KMS-11 (cell line): ENCODE results near the gene DMRT2.

Experiments used
- H2AFZ ChIP-seq: fragments of 200-600 bp; sonication (generic); 2 replicates; pipeline ENCODE4 v1.6.1; 2016; ENCODE audit warnings: antibody characterized with exemption, mixed run types, low read depth
- H3K27ac ChIP-seq: fragments of 200-600 bp; sonication (generic); 2 replicates; pipeline ENCODE4 v1.6.1; 2016; ENCODE audit warnings: mild to moderate bottlenecking, mixed run types
- H3K27me3 ChIP-seq: fragments of 200-600 bp; sonication (generic); 2 replicates; pipeline ENCODE4 v1.6.1; 2017; ENCODE audit warnings: mild to moderate bottlenecking, low read depth, mixed run types, moderate library complexity; ENCODE audit not compliant: insufficient read depth
- H3K36me3 ChIP-seq: fragments of 200-600 bp; sonication (generic); 2 replicates; pipeline ENCODE4 v1.6.1; 2017; ENCODE audit warnings: mild to moderate bottlenecking, mixed run types; ENCODE audit not compliant: insufficient read depth
- H3K4me1 ChIP-seq: fragments of 200-600 bp; sonication (generic); 2 replicates; pipeline ENCODE4 v1.6.1; 2016; ENCODE audit warnings: mild to moderate bottlenecking, low read depth, mixed run types; ENCODE audit not compliant: poor library complexity, severe bottlenecking
- H3K4me2 ChIP-seq: fragments of 200-600 bp; sonication (generic); 2 replicates; pipeline ENCODE4 v1.7.0; 2016; ENCODE audit warnings: mild to moderate bottlenecking, mixed run types
- H3K4me3 ChIP-seq: fragments of 200-600 bp; sonication (generic); IDR thresholded peaks from 2 replicates; pipeline ENCODE4 v1.6.1; 2017; ENCODE audit warnings: low read depth, low read length, mixed read lengths; ENCODE audit not compliant: insufficient read depth
- H3K79me2 ChIP-seq: fragments of 200-600 bp; sonication (generic); 2 replicates; pipeline ENCODE4 v1.6.1; 2016; ENCODE audit warnings: low read depth, mixed run types; ENCODE audit not compliant: insufficient read depth
- H3K9ac ChIP-seq: fragments of 200-600 bp; sonication (generic); 2 replicates; pipeline ENCODE4 v1.6.1; 2016; ENCODE audit warnings: mild to moderate bottlenecking, mixed run types
- H4K20me1 ChIP-seq: fragments of 200-600 bp; sonication (generic); 2 replicates; pipeline ENCODE4 v1.6.1; 2016; ENCODE audit warnings: mild to moderate bottlenecking, mixed run types; ENCODE audit not compliant: insufficient read depth
- TF ChIP-seq, protein P1 (sequence below): fragments of 200-600 bp; sonication (generic); conservative IDR thresholded peaks from 2 replicates; pipeline ENCODE4 v1.6.1; 2017; ENCODE audit warnings: low read depth, mild to moderate bottlenecking, antibody characterized with exemption, low read length, moderate library complexity, mixed read lengths

Gene DMRT2

DNA sequence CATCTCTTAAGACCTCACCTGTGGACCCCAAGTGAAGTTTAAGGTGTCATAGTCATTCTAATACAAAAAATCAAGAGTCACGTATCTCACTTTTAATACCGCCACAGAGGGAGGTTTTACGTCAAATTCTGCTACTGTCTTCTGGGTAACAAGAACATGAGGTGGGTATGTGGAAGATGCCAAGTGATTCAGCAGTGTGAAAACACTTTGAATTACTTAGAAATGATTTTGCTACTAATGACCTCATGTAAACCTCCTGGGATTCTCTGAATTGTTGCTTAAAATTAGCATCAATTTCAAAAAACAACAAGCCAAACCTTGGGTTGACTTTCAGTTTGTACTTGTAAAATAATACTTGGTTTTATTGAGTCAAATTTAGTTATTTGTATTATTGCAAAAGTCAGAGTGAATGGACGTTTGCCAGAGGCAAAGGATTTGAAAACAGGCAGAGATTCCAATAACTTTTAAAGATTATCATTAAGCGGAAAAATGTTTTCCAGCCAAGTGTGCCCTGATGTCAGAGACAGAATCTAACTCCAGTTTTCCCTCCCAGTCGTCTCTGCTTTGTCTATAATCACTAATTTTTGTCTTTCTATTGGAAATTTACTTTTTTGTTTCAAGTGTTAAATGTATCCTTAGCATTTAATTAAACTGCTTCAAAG, 8.8 kb downstream of the DMRT2 start:
- Histone ChIP-seq H3K79me2 (no peaks in the 10 kb centered on the region), H3K4me2 (no peak overlapping the region), H4K20me1 (no peaks in the 10 kb centered on the region), H3K36me3 (no peaks in the 10 kb centered on the region), H3K27me3 (no peaks in the 10 kb centered on the region), H3K4me3 (no peak overlapping the region), H2AFZ (no peak overlapping the region), H3K9ac (no peak overlapping the region), H3K27ac (no peak overlapping the region), H3K4me1 (no peaks in the 10 kb centered on the region)
- TF ChIP-seq, protein P1, sequence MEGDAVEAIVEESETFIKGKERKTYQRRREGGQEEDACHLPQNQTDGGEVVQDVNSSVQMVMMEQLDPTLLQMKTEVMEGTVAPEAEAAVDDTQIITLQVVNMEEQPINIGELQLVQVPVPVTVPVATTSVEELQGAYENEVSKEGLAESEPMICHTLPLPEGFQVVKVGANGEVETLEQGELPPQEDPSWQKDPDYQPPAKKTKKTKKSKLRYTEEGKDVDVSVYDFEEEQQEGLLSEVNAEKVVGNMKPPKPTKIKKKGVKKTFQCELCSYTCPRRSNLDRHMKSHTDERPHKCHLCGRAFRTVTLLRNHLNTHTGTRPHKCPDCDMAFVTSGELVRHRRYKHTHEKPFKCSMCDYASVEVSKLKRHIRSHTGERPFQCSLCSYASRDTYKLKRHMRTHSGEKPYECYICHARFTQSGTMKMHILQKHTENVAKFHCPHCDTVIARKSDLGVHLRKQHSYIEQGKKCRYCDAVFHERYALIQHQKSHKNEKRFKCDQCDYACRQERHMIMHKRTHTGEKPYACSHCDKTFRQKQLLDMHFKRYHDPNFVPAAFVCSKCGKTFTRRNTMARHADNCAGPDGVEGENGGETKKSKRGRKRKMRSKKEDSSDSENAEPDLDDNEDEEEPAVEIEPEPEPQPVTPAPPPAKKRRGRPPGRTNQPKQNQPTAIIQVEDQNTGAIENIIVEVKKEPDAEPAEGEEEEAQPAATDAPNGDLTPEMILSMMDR = no peak

DNA sequence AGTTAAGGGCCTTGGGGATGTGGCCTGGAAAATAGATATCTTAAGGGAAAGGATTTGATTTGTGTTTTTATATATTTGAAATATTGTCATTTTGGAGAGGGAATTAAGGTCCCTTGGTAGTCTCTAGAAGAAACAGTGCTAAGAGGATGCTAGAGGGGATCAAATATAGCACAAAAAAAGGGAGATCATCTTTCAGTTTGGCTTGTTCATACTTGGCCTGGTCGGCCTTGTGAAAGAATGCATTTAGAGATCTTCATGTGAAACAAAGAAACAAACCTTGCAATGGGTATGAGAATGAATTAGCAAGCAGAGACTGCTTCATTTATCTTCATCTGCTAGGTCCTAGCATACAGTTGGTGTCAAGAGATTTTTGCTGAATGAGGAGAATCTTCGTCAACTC, 15.0 kb downstream of the DMRT2 start:
- Histone ChIP-seq H3K79me2 (no peaks in the 10 kb centered on the region), H3K27me3 (no peaks in the 10 kb centered on the region), H3K4me3 (no peak overlapping the region), H3K4me1 (no peaks in the 10 kb centered on the region), H3K9ac (no peak overlapping the region), H3K36me3 (no peaks in the 10 kb centered on the region), H3K27ac (no peak overlapping the region), H4K20me1 (no peaks in the 10 kb centered on the region), H2AFZ (no peak overlapping the region), H3K4me2 (no peak overlapping the region)
- TF ChIP-seq, protein P1 = no peak

DNA sequence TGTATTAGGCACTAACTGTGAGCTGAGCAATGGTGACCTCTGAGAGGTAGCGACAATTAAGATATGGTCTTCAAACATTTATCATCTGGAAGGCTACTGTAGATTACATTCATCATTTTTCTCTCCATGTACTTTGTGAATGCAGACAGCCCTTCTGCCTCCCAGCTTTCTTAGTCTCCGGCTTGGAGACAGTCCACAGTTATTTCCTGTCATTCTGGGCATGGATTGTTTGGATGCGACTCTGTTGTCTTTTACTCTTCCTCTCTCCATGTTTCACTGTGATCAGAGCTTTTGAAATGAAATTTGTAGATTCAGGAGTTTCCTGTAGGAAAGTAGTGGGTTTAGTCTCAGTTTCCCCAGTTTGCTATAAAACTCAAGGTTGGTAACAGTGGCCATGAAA, 20.5 kb downstream of the DMRT2 start:
- Histone ChIP-seq H2AFZ (no peak overlapping the region), H3K9ac (no peak overlapping the region), H3K4me2 (no peak overlapping the region), H3K36me3 (no peaks in the 10 kb centered on the region), H4K20me1 (no peaks in the 10 kb centered on the region), H3K4me3 (no peak overlapping the region), H3K4me1 (no peaks in the 10 kb centered on the region), H3K79me2 (no peaks in the 10 kb centered on the region), H3K27ac (no peak overlapping the region), H3K27me3 (no peaks in the 10 kb centered on the region)
- TF ChIP-seq, protein P1 = no peak

DNA sequence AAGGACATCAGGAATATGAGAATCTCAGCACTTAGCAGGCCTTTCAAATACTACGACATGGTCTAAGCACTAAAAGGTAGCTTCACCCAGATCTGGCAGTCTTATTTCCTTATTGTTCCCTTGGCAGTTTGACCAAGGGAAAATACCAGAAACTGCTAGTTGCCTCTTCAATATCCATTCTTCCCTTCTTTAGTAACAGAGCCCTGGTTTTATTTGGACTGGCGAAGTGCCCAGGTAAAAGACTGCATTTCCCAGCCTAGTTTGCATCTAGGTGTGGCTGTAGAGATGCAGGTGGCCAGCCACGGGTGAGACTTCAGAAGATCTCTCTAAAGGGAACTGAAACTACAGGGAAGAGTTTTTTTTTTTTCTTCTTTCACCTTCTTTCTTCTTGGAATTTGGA, 21.6 kb downstream of the DMRT2 start:
- Histone ChIP-seq H3K79me2 (no peaks in the 10 kb centered on the region), H3K4me1 (no peaks in the 10 kb centered on the region), H3K4me2 (no peak overlapping the region), H3K36me3 (no peaks in the 10 kb centered on the region), H3K27me3 (no peaks in the 10 kb centered on the region), H4K20me1 (no peaks in the 10 kb centered on the region), H3K4me3 (no peak overlapping the region), H2AFZ (no peak overlapping the region), H3K9ac (no peak overlapping the region), H3K27ac (no peak overlapping the region)
- TF ChIP-seq, protein P1 = no peak
